ENCODE data around the gene ACOX3.

- TF ChIP-seq CTCF (conservative IDR thresholded peaks at IDR 0.05 in 1 of 2, IDR thresholded peaks at IDR 0.05 in 1 of 2; ENCODE audit: low read depth in 1 of 2, low read length in 2 of 2): no peak
- no peak for TF ChIP-seq EZH2 (IDR thresholded peaks at IDR 0.05; ENCODE audit: low read length, missing control alignments)
Observed at GRCh38 chr4:8478371-8478770, 37.8 kb upstream of the ACOX3 start.

All from fibroblast of lung (primary cell).